Measurements from ENCODE around the gene TLL2. TPM values are rescaled to one million over a fixed set of nuclear protein-coding genes. Genes with fewer than 3 reads are reported as not detected.
A peak's percentile ranks its signal among the peaks of the same experiment; 100 is the strongest.

Gene TLL2
- total RNA-seq, 6 experiments from 2014 or later: 0.08 to 0.45 (median 0.24) TPM

DNA sequence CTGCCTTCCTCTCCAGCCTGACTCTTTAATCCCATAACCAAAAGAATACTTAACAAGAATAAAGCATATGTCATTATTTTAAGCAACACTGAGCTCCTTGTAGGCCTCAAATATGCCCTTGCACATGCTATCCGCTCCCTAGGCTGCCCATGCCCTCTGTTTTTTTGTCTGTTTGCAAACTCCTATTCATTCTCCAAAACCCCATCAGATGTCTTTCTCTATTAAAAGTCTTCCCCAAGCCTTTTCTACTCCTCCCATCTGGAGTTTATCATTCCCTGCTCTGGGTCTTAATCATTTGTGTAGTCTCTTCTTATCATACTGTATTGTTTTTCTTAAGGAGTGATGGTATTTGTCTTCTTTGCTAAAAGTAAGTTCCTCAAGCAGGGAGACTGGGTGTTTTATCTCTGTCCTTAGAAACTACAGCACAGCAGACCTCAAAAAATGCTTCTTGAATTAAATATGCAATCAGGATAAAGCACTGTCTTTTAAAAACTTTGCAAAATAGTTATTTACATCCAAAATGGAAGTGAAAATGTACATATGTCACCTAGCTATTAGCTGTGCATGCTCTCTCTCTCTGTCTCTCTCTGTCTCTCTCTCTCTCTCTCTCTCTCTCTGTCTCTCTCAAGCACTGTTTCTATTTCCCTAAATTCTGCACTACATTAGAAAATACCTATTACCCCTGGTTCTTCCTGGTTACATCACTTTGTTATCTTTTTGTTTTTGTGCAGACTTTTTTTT is 98.4 kb downstream of the TLL2 start:
- H3K9me3 Mint-ChIP-seq: no peaks in the 10 kb centered on the region
- no peak for DNase-seq
- no peaks in the 10 kb centered on the region for H3K4me1 Mint-ChIP-seq (ENCODE audit: low read depth)
- H3K27ac Mint-ChIP-seq: no peak overlapping the region
- H3K4me3 Mint-ChIP-seq: no peak overlapping the region
- no peaks in the 10 kb centered on the region for H3K36me3 Mint-ChIP-seq (ENCODE audit: low read depth)
- TF ChIP-seq, protein P1, sequence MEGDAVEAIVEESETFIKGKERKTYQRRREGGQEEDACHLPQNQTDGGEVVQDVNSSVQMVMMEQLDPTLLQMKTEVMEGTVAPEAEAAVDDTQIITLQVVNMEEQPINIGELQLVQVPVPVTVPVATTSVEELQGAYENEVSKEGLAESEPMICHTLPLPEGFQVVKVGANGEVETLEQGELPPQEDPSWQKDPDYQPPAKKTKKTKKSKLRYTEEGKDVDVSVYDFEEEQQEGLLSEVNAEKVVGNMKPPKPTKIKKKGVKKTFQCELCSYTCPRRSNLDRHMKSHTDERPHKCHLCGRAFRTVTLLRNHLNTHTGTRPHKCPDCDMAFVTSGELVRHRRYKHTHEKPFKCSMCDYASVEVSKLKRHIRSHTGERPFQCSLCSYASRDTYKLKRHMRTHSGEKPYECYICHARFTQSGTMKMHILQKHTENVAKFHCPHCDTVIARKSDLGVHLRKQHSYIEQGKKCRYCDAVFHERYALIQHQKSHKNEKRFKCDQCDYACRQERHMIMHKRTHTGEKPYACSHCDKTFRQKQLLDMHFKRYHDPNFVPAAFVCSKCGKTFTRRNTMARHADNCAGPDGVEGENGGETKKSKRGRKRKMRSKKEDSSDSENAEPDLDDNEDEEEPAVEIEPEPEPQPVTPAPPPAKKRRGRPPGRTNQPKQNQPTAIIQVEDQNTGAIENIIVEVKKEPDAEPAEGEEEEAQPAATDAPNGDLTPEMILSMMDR (IDR thresholded peaks at IDR 0.05): no peak
- peaks cover 16% of the 10 kb centered on the region; the same call in 1 of the 2 replicates for H3K27me3 Mint-ChIP-seq (ENCODE audit: insufficient read depth)

DNA sequence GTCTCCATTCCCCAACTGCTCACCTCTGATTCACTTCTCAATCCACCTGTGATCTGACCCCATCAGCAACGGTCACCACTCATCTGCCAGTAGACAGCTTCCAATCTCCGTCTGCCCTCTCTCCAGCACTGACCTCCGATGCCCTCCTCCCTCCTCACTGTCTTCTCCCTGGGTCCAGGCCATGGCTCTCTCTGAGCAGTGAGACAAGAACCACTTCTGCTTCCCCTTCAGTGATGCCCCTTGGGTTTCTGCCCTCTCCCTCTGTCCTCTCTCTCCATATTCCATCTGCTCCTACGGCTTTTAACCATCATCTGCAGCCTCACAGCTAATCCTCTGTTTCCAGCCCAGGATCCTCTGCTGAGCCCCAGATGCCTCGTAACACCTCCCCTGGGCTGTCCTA is 99.4 kb downstream of the TLL2 start:
- TF ChIP-seq, protein P1 (IDR thresholded peaks at IDR 0.05): no peak
- DNase-seq: no peak
- H3K27ac Mint-ChIP-seq: no peak overlapping the region
- H3K27me3 Mint-ChIP-seq (ENCODE audit: insufficient read depth): peaks cover 14% of the 10 kb centered on the region; the same call in 1 of the 2 replicates
- H3K4me3 Mint-ChIP-seq: no peak overlapping the region
- H3K9me3 Mint-ChIP-seq: no peaks in the 10 kb centered on the region
- H3K36me3 Mint-ChIP-seq (ENCODE audit: low read depth): no peaks in the 10 kb centered on the region
- H3K4me1 Mint-ChIP-seq (ENCODE audit: low read depth): no peaks in the 10 kb centered on the region

DNA sequence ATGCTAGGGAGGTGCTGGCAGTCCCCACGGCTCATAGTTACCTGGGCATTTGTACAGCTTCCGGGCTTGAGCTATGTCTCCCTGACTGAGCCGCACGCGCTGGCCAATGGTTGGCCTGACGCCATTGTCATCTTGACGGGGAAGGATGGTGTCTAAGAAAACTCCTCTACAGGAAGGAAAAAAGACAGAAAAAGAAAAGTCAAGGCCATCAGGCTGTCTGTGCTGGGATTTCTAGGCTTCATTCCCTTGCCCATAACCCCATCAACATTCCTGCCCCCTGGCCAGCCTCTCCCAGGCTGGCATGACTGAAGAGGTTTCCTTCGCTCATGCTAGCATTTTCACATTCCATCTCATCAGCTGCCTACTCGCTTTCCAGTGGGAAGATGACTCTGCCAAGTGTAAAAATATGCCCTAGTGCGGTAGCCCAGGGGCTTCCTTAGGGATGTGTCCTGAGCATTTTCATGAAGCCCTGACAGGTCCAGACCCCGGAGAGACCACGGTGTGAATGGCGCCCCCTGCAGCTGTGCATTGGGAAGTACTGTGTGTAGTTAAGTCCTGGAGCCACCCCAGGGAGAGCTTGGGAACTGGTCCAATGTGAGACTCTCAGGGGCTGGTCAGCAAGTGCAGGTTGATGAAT is 100.5 kb downstream of the TLL2 start:
- Mint-ChIP-seq H3K27me3 (ENCODE audit: insufficient read depth) (peaks cover 15% of the 10 kb centered on the region), H3K27ac (no peak overlapping the region), H3K4me3 (no peak overlapping the region), H3K9me3 (no peaks in the 10 kb centered on the region), H3K36me3 (ENCODE audit: low read depth) (no peaks in the 10 kb centered on the region), H3K4me1 (ENCODE audit: low read depth) (no peaks in the 10 kb centered on the region)
- TF ChIP-seq, protein P1 (IDR thresholded peaks at IDR 0.05): peak; percentile 36; the same call in 1 of the 2 replicates
- DNase-seq: no peak

DNA sequence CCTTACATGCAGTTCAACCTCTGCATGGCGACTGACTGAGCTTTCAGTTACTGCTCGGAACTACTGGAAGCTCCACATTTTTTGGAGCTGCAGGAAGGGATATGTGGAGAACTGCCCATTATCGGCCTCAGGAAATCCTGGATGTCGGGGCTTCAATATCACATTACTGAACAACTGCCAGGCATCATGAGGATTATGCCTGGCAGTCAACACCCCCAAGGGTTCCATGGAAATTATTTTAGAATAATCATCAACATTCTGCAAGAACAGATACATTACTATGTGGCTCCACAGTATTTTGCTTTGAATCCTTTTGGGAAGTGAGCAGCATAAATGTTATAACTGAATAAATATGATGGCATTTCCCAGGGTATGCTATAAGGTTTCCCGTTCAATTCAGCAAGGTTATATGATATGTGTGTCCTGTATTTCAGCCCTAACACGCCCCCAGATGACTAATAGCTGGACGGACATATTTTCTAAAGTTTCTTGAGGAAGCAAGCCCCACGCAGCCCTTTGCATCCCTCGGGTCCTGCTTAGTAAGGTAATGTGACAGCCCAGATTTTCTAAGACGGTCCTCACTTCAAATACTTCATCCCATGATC is 101.9 kb downstream of the TLL2 start:
- no peaks in the 10 kb centered on the region for H3K36me3 Mint-ChIP-seq (ENCODE audit: low read depth)
- H3K4me1 Mint-ChIP-seq (ENCODE audit: low read depth): no peaks in the 10 kb centered on the region
- H3K9me3 Mint-ChIP-seq: no peaks in the 10 kb centered on the region
- no peak for DNase-seq
- TF ChIP-seq, protein P1 (IDR thresholded peaks at IDR 0.05): no peak
- no peak overlapping the region for H3K4me3 Mint-ChIP-seq
- peaks cover 19% of the 10 kb centered on the region for H3K27me3 Mint-ChIP-seq (ENCODE audit: insufficient read depth)
- no peak overlapping the region for H3K27ac Mint-ChIP-seq

DNA sequence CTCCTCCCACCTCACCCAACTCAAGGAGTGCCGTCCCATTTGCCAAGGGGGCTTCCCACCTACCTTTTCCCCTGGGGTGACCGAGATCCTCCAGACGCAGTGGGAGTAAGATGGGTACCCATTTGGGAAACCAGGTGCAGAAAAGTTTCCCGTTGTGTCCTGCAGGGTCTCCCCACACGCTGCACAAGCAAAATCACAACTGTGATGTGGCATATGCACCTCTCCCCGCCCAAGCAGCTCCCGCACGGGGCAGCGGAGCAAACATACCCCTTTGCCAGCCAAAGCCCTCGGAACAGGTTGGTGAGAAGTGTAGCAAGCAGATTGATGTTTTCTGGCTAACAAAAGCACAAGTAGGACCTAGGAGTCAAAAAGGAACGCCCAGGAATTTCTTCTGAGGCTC is 103.4 kb downstream of the TLL2 start:
- Mint-ChIP-seq H3K9me3 (no peaks in the 10 kb centered on the region), H3K36me3 (ENCODE audit: low read depth) (no peaks in the 10 kb centered on the region), H3K4me3 (no peak overlapping the region), H3K4me1 (ENCODE audit: low read depth) (no peaks in the 10 kb centered on the region), H3K27me3 (ENCODE audit: insufficient read depth) (peaks cover 32% of the 10 kb centered on the region), H3K27ac (no peak overlapping the region)
- DNase-seq: no peak
- TF ChIP-seq, protein P1 (IDR thresholded peaks at IDR 0.05): no peak
